HG03457 (cell line): ENCODE results near the gene ADAM10.

Experiments used
- ATAC-seq: cut with Tn5 transposase; IDR thresholded peaks from one replicate; pipeline ENCODE4 v1.9.1; 2021; ENCODE audit warnings: moderate number of reproducible peaks; ENCODE audit not compliant: unreplicated experiment

Gene ADAM10

DNA sequence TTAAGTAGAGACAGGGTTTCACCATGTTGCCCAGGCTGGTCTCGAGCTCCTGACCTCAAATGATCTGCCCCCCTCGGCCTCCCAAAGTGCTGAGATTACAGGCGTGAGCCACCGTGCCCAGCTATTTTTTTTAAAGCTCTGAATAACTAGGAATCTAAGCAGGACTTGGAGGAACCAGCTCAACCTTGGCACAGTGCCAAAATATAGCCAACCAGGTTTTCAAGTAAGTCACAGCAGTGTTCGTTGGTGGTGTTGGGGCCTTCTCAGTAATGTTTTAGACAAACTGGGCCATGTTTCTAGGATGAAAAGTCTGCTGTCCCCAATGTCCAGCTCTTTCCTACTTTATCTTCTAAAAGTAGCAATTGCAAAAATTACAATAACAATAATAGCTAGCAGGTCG, 6.4 kb upstream of the ADAM10 start:
- no peak for ATAC-seq

DNA sequence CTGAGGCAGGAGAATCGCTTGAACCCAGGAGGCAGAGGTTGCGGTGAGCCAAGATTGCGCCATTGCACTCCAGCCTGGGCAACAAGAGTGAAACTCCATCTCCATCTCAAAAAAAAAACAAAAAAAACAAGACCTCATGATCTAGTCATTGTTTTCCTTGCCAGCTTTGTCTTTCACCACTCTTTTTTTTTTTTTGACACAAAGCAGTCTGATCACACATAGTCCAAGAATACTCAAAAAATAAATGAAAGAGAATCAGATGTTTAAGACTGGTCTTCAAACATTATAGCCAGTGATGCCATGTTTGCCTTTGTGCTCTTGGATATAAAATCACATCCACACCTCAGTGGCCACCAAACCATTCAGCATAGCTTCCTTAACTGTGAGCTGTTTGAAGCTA, 5.8 kb upstream of the ADAM10 start:
- ATAC-seq = no peak

DNA sequence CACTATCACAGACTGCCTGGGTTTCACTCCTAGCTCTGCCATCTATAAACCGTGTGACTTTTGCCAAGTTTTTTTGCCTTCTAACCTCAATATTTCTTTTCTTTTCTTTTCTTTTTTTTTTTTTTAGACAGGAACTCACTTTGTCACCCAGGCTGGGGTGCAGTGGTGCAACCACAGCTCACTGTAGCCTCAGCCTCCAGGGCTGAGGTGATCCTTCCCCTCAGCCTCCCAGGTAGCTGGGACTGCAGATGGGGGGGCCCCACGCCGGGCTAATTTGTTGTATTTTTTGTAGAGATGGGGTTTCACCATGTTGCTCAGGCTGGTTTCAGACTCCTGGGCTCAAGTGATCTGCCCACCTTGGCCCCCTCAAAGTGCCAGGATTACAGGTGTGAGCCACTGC, 3.2 kb upstream of the ADAM10 start:
- no peak for ATAC-seq

GRCh38 chr15:58748852-58749531, 515 bp downstream of the ADAM10 start:
- ATAC-seq = peak; percentile 23

- ATAC-seq = no peak
These were observed 1.3 kb downstream of the ADAM10 start for GRCh38 chr15:58748040-58748851.

DNA sequence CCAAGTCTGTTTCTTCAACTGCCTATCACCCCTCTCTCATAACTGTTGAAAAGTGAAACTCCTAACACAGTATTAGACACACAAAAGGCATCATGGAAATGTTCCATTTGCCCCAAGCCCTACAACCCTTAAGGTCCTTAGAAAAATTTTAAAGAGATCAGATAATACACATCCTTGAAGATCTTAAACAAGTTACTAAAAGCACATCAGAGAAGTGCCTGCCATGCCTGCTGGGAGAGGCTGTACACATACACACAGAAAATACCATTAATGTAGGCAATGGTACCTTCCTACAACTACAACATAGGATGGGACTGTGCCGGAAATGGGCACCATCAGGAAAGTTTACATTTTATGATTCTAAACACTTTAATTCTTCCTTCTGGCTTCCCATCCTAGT, 3.3 kb downstream of the ADAM10 start:
- no peak for ATAC-seq

GRCh38 chr15:58742819-58743502, 6.5 kb downstream of the ADAM10 start:
- ATAC-seq = no peak

DNA sequence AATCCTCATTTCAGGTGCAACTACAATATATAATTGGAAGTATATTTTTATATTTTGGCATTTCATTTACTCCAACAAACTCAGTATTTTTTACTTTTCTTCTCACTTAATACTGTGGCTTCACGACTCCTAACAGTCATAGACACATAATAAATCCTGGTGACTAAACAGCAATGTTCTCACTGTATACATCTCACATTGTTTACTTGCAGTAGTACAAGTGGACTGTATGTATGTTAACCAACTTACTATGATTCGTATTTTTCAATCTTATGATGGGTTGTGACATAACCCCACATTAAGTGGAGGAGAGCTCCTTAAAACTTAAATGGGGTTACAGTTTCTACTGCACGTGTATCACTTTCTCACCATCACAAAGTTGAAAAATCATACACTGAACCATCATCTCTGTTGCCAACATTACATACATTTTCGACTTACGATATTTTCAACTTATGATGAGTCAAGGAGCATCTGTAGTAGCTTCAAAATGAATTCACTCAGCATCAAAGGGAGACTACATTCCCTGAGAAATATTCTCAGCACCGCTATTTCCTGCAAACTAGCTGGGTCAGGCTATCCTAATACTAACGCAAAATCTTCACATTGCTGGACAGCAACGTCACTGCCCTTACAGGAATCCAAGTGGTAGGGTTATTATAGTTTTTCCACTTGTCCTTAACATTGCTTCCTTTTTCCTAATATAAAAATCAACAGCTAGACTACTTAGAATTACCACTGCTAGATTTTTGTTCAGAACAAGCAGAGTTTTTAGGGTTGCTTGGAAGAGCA, 7.3 kb downstream of the ADAM10 start:
- no peak for ATAC-seq

DNA sequence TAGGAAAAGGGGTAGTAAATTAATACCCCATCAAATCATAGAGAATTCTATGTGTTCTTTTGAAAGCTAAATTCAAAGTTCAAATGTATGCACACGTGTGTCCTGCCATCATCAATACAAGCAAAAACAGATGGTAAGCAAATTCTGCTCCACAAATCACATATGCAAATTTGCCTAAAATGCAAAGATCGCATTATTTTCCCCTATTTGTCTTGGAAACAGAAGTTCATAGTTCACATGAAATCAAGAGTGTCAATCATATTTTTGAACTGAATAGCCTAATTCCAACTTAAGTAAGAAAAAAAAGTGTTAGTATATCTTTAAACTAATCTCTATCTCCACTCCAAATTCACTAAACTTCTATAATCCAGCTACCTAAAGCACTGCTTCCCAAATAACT, 8.5 kb downstream of the ADAM10 start:
- ATAC-seq = no peak

GRCh38 chr15:58740436-58740835, 9.1 kb downstream of the ADAM10 start:
- ATAC-seq = no peak

DNA sequence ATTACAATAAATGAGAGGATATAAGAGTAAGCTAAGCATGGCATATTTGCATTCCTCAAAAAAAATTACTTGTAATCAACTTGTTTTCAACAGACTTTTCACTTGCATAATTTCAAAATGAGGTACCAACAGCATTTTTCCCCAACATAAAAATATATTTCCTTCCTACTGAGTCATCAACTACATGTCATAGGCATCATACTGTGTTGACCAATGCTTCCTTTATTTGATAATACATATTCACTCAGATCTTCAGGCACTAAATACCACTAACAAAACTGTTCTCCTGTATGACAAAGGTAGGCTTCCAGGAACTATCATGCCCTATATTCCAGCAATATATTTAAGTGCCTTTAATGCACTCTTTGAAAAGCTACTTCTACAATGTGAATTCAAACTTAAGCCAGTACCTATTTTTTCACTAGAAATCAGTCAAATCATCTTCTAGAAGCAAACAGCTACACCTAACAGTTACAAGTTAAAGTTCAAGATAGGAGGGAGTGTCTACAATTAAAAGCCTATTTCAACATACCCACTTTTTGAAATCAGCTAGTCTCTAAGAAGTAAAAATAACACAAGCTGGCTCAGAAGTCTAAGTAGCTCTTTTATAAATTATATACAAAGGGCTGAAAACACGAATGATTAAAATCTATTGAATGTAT, 11.3 kb downstream of the ADAM10 start:
- ATAC-seq = no peak

DNA sequence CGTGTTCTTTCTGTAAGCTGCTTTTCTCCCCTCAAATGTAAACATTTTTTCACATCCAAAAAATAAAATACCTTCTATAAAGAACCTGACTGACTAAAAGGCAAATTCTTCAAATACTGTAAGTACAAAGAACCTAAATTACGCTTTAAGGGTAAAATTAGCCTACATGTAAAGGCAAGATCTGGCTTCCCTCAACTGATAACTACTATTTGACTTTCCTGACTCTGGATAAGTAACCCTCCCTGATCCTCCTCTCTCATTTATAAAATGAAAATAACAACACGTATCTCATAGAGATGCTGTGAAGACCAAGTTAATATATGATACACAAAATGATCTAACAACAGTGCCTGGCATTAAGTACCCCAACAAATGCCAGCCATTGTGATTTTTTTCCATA, 12.2 kb downstream of the ADAM10 start:
- ATAC-seq = no peak

- no peak for ATAC-seq
These were observed 13.4 kb downstream of the ADAM10 start for GRCh38 chr15:58736018-58736643.

- ATAC-seq = no peak
These were observed 14.6 kb downstream of the ADAM10 start for GRCh38 chr15:58734859-58735258.

- no peak for ATAC-seq
These were observed 16.7 kb downstream of the ADAM10 start for GRCh38 chr15:58732625-58733363.

- no peak for ATAC-seq
These were observed 17.6 kb downstream of the ADAM10 start for GRCh38 chr15:58731756-58732535.

DNA sequence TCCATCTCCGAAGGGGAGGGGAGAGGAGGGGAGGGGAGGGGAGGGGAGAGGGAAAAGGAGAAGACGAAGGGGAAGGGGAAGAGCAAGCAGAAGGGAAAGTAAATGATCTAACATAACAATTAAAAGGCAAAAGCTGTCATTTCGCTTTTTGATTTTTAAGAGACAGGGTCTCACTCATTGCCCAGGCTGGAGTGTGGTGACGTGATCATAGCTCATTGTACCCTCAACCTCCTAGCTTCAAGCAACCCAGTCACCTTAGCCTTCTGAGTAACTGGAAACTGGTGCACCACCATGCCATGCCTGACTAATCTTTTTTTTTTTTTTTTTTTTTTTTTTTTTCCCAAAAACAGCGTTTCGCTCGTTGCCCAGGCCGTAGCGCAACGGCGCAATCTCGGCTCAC, 22.6 kb downstream of the ADAM10 start:
- ATAC-seq = no peak

DNA sequence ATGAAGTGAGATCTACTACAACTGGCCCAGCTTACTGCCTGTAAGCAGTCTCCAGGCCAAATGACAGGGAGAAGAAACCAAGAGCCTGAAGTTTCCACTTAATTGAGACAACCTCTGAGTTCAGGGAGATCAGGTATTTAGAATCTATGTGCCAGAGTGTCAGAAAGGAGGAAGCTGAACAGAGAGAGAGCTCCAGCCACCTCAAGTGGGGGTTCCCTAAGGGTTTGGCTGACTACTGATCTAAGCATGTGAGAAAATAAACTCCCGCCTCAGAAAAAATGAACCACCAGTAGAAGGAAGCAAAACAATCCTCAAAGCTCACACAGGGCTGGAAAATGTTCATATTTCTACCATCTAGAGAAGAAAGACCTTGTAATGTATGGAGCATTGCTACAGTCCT, 25.0 kb downstream of the ADAM10 start:
- peak; percentile 76 for ATAC-seq

- ATAC-seq = no peak
These were observed 32.1 kb downstream of the ADAM10 start for GRCh38 chr15:58717357-58717756.
